HG03064 (cell line): ENCODE data around the gene KAZN.

Experiments used
- ATAC-seq: cut with Tn5 transposase; IDR thresholded peaks from one replicate; pipeline ENCODE4 v1.9.1; 2021; ENCODE audit warnings: low read depth; ENCODE audit not compliant: unreplicated experiment

KAZN gene

DNA sequence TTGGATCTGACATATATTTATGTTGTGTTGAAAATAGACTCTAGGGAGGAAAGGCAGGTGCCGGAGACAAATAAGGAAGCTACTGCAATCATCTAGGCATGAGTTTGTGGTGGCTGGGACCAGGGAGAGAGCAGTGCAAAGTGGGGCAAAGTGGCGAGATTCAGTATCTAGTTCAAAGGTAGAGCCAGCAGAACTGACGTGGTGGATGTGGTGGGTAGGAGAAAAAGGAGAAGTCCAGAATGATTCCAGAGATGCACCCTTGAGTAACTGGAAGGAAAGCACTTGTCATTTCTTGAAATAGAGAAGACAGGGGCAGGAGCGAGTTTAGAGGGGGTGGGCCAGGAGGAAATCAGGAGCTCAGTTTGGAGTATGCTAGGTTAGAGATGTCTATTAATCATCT is 275.2 kb downstream of the KAZN start:
- no peak for ATAC-seq

DNA sequence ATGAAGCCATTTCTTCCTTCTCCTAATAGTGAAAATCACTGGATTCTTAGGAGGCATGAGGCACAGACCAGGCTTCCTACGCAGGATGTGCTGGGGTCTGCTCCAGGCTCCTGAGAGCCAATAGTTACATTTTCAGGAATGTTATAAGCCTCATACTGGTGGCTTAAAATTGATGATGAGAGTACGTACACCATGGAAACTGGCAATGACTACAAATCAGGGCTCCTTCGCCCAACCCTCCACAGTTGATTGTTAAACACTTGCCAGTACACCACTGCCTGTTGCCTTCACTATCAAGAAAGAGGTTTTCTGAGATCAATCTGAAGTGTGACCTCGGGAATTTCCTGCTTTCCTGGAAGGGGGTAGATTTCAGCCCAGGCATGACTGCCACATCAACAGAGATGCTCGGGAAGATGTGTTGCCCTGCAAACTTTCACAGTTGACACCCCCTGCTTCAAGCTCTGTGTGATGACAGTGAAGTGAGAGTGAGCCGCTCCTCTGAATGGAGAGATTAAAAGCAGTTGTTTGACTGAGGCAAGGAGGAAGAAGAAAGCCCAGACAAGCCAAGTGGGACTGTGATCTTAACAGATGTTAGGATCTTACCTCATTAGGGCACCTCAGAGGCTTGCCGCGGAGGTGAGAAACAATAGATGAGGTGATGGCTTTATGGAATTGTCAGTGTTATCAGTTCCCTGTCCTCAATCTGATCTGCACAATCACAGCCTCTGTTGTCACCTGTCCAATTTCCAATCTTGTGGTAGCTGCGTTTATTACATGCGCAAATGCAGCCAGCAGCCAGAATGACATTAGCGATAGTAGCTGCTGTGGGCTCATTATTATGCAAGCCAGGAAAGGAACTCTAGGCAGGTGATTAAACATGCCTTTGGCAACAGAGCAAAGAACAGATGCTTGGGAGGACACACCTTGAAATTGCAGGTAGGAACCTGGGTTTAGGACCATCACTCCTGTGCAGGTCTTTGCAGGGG is 277.3 kb downstream of the KAZN start:
- ATAC-seq, result no peak

DNA sequence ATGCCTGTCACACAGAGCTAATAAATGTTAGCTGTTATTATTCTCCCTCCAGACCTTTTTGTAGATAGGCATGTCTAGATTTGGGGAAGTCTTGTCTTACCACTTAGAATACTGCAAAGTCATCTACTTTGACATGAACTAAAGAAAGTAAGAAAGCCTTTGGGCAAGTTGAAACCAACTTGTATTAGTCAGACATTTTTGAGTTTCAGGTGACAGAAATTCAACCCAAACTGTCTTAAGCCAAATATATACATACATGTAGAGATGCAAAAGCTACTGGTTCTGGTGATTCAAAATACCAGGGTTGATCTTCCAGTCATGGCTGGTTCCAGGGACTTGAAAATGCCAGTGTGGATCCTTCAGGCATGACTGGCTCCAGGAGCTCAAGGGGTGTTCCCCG is 278.3 kb downstream of the KAZN start:
- ATAC-seq, result no peak

DNA sequence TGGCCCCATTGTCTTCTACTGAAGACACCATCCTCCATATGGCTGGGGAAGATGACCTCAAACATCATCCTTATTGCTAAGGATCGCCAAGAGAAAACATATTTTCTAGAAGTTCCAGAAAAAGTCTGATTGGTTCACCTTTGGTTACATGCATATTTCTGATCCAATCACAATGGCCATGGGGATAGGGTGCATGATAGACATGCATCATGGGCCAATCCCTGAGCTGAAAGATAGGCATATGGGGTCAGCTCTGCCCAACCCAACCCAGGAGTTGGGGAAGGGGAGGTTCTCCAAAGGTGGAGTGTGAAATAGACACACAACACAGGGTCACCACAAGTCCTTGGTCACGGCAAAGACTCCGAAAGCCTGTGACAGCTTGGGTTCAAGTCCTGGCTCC is 278.7 kb downstream of the KAZN start:
- no peak for ATAC-seq

DNA sequence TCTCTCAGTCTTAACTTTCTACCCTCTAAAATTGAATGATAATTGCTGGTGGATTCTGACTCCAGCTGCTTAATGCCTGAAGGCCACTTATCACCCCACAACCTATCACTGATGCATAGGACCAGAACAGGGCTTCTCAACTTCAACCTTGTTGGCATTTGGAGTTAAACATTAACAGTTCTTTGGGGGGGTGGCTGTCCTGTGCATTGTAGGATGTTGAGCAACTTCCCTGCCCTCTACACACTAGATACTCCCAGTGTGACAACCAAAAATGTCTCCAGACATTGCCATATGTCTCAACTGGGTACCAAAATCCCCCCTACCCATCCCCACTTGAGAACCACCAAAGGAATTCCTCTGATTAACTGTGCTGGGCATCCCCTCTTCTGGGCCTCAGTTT is 279.6 kb downstream of the KAZN start:
- ATAC-seq, result no peak

DNA sequence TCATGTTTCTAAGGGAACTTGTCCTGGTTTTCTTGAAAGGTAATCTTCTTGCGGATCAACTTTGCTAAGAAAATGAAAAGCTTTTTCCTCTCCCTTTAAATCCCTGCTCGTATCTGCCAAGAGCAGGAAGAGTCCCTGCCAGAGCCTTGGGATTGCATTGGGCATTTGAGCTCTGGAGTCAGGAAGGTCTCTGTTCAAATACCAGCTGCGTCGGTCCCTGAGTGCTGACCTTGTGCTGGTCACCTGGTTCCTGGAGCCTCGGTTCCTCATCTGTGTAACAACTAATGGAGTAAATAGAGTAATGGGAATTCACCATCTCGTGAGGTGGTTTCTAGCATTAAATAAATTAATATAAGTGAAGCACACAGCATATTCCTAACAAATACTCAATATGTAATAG is 280.5 kb downstream of the KAZN start:
- ATAC-seq, result no peak

DNA sequence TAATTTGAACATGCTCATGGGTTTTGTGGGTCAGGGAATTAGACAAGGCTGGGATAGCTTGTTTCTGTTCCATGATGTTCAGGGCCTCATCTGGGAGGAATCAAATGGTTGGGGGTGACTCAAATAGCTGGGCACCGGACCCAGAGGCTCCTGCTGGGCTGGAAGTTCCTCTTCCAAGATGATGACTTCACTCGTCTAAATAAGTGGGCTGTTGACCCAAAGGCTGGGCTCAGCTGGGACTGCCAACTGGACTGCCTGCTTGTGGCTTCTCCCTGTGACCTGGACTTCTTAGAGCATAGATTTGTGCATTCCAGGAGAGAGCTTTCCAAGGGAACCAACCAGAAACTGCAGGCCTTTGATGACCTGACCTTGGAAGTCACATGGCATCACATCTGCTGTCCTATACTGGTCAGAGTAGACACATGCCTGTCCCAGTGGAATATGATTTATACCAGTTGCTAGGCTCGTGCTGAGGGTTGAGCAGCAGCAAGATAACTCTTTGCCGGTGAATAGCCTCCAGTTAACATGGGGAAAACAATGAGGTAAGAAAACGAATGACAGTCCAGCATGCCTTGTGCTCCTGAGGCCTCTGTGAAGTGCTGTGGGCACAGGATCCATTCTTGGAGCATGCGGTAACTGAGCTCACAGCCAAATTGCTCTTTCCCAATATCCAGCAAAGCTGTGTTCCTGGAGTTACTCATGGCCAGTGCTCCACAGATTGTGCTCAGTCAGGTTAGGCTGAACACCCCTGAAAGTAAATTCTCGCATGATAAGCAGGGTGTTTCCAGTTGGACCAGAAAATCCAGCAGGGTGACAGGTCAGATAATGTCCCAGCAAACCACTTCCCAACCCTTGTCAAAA is 282.2 kb downstream of the KAZN start:
- no peak for ATAC-seq

DNA sequence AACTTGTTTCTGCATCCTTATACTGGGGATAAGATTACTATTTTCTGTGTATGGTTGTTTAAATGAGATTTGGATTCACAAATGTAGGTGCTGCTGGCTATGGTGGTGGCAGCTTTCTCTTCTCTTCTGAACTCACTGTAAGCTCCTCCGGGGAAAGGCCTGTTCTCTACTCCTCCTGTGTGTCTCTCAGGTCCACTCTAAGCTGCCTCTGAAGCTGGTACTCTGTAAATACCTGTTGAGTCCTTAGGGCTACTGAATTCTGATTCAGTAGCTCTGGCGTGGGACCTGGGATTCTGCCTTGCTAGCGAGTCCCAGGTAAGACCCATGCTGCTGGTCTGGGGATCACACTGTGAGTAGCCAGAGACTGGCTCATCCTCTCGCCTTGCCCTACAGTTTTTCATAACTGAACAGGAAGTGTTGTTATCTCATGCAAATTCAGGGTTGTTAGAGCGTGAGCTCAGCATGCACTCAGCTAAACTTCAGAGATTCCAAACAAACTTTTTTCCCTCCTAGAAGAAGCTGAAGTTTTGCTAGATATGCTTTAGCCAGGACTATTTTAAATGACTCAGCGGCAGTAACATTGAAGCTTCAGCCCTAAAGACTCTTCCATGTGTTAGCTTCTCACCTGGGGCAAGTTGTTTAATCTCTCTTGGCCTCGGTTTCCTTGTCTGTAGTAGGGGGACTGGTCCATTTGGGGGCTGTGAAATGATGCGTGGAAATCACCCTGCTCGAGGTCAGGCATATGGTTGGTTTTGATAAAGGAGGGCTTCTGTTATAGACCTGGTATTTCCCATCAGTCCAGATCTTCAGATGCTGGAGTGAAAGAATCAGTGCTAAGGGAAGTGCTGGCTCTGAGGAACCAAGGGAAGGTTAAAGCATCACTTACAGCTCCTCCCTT is 283.5 kb downstream of the KAZN start:
- ATAC-seq, result no peak

DNA sequence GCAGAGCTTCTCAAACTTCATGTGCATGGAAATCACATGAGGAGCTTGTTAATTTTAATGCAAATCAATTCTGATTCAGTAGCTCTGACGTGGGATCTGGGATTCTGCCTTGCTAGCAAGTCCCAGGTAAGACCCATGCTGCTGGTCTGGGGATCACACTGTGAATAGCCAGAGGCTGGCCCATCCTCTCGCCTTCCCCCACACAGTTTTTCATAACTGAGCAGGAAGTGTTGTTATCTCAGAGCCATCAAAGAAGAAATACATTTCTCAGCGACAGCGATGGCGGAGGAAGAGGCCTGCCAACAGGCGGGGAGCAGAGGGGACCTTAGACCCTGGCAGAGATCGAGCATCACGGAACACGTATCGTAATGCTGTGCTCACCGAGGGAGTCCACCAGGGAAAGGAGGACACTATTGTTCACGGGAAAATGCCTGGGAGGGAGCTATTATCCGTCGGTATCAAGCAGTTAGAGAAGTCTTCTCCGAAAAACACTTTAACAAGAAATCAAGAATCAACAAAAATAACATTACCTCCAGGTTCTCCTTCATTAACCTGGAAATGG is 286.2 kb downstream of the KAZN start:
- ATAC-seq, result no peak

DNA sequence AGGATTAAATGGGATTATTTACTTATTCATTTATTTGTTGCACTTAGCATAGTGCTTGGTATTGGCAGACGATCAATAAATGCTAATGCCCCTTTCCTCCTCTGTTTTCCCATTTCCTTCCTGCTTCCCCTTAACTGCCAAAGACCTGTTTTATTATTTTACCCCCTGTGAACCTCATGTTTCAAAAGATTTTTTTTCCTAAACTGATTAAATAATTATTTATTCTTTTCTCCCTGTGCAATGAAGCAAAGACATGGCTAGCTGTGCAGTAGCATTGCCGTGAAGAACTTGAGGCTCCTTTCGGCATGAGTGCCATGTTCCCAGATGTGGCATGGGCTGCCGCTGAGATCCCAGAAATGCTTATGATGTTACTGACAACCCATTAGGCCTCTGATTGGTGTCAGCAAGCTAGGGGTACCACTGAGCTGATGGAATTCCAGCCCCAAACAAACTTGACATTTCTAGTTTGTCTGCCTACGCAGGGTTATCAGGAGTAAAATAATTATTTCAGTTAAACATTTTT is 288.6 kb downstream of the KAZN start:
- ATAC-seq, result no peak

DNA sequence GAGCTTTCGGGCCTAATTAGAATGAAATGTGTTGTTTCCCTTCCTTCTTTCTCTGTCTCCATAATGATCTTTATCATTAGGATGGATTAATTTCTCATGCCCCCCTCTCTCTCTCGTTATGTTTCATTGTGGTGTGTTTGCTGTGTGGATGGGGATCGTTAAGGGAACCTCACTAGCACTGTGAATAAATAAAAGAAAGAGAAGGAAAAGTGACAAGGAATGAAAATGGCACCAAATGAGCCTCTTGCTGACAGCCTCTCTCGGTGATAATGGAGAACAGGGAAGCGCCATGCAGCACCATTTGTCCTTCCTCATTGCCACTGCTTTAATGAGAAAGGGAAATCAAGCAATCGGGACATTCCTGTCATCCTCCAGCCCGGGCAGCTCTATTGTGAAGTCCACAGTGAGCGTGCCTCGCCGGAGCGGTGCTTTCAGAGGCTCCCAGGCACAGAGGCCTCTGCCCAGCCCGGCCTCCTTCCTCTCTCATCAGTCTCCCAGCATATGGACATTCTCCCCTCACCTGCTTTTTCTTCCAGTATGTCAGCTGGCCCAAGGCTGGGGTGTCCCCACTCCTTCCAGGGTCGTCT is 289.4 kb downstream of the KAZN start:
- ATAC-seq, result no peak

DNA sequence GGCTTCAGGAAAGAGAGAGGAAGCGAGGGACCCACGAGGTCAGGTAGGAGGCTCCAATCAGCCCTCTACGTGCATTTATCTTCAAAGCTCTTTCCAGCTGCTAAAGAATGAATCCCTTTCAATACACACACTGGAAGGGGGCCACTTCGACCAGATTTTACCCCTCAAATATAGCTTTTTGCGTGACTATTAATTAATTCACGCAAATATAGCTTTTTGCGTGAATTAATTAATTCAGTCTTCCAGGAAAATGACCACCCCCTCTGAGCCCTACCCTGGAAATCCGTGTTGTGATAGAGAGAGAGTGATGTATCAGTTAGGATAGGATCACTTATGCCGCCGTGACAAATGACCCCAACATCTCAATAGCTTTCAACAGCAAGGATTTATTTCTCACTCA is 289.9 kb downstream of the KAZN start:
- ATAC-seq, result no peak

DNA sequence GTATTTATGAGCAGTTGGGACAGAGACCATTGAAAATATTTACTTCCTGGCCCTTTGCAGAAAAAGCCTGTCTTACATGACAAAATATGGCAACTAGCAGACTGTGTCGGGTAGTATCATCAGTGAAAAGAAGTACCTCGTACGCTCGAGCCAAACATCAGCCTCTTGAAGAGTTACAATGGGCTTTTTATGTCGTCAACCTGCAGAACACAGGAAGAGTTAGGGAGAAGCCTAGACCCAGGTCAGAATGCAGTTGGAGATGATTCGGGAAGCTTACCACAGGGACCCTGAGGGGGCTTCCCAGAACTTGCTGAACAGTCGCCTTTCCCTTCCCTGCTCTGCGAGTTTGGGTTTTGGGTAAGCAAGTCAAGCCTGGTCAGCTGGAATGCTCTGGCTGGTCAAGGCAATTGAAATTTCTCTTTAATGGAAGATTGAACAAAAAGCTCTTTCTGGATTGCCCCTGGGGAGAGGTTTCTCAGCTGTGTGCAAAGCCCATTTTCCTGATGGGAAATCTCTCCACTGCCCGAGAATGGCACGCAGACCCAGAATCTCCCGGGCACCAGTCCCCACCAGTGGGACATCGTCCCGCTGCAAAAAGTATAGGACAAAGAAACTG is 291.4 kb downstream of the KAZN start:
- no peak for ATAC-seq

DNA sequence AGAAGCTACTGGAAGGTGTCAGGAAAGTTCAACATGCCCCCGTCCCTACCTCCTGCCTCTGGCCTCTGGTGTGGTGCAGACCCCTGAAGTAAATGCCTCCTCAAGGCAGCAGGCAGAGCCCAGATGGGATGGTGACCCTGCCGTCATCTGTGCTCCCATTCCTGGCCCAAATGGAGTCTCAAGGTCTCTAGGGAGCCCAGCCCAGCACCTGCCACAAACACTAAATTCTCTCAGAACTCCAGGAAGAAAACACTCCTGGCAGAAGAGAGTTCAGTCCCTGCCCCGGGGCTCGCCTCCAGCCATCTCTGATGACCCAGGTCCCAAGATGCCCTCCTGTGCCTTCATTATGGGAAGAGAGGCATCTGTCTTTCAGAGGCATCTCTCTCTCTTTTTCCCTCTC is 293.5 kb downstream of the KAZN start:
- ATAC-seq, result no peak

DNA sequence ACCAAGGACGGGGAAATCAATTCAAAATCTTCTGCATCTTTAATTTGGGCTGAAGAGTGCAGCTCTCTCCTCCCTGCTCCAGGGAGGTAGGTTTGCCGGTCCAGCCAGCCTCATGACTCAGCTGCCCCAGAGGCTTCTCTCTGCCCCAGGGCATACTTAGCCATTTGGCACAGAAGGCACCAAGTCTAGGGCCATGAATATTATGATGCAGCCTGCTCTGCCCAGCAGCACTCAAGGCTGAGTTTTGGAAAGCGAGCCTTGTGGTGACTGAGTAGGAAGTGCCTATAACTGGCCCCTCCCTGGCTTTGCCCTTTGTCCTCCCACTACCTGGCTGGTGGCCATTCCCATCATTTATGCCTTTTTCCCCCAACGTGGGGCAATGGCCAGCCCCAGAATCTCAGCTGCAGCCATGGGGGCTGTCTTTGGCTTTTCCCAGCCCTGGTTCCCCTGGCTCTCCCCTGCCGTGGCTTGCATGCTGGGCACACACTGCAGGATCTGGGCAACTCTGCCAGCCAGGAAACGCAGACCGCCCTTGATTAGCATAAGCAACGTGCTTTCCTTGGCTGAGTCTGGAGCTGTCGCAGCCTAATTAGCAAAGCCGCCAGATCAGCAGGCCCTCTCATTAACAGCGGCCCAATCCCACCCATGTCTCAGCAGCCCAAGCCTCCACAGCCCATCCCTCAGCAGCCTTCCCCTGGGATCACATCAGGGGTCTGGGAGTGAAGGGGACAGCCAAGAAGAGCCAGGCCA is 296.5 kb downstream of the KAZN start:
- ATAC-seq, result no peak

DNA sequence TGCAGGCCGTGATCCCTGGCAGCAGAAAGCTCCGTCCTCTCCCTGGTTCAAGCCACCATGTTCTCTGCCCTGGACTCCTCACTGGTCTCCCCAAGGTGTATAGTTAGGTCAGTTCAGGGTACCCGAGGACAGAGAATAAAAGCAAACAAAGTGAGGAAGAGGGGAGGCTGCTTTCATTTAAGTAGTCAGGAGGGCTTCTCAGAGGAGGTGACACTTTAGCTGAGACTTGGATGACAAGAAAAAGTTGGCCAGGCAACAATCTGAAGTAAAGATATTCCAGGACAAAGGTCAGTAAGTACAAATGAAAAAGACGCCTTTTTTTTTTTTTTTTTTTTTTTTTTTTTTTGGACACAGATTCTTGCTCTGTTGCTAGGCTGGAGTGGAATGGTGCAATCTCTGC is 297.2 kb downstream of the KAZN start:
- no peak for ATAC-seq

DNA sequence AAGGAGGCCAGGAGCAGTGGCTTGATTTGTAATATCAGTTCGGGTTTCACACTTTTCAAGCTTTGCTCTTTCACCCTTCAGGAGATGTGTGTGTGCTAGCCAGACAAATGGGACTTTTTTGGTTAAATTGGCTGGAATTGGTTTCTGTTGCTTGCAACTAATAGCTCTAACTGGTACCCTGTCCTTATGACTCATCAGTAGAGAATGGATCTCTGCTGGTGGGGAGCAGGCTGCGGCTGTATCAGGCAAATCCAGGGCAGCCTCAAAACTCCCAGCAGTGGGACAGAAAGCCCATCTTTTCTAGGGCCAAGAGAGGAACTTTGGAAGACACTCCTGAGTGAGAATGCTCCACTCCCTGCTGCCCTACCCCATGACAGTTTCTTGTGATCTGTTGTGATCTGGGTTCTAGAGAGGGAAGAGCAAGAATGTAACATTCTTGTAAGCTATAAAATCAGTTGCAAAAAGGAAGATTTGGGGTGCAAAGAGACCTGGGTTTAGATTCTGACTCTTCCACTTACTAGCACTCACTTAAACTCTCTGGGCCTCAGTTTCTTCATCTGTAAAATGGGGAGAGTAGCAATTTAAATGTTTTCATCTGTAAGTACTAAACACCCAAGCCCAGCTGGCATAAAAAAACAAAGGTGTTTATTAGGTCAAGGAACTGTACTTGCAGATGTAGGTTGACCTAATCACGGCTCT is 298.0 kb downstream of the KAZN start:
- no peak for ATAC-seq

DNA sequence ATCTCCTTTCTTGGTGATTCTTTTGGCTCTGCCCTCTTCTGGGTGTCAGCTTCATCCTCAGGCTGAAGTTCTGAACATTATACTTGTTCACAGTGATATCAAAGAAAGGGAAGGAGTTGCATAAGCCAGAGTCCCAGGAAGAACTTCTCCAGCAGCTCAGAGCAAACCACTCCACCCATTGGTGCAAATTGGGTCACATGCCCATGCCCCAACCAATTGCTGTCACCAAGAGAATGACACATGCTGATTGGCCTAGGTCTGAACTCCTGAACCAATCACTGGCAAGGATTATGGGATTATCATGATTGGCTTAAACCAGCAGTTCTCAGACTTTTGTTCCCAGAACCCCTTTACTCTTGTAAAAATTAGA is 298.6 kb downstream of the KAZN start:
- no peak for ATAC-seq
